NT2/D1 (cell line): ENCODE data around the gene RNF157.

Experiments
- SUZ12 ChIP-seq: IDR thresholded peaks from 2 replicates; pipeline ENCODE4 v1.6.1; 2011; ENCODE audit not compliant: insufficient read length, insufficient read depth; ENCODE audit errors: extremely low read depth
- YY1 ChIP-seq: IDR thresholded peaks from 2 replicates; pipeline ENCODE4 v1.6.1; 2011; ENCODE audit not compliant: insufficient read length, insufficient read depth
- ZNF274 ChIP-seq: IDR thresholded peaks from 2 replicates; pipeline ENCODE4 v1.6.1; 2011; ENCODE audit warnings: mild to moderate bottlenecking, low read depth, low read length

DNA sequence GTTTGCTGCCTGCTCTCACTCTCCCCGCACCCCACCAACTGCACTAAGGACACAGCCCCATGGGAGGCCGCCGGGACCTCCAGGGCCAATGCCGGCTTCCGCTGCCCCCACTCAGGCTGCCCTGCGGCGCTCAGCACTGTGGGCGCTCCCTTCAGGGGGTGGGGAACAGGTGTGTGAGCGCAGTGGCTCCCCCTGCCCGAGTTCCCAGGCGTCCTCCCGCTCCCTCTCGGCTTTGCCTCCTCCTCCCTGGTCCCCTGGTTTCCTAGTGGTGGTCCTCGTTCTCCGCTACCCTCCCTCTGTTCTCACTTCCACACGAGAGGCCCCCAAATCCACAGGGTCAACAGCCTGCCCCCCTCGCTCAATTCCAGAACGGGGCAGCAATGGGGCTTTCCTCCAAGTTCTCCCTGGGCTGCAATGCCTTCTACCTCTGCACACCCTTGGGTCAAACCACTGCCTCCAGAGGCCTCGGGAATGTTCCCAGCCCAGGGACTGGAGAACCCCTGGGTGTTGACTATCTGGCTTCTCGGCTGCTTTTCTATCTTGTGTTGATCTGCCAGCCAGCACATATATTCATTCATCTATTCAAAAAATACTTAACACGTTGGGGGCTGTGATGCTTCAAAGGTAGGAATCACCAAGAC, 109.1 kb downstream of the RNF157 start:
- TF ChIP-seq YY1 = no peak
- no peak for TF ChIP-seq ZNF274
- no peak for TF ChIP-seq SUZ12
